Endodermal cell (in vitro differentiated cells): Measurements from ENCODE around the gene MEDAG. TPM values are rescaled to one million over a fixed set of nuclear protein-coding genes. Genes with fewer than 3 reads are reported as not detected.

Experiments
- DNase-seq: peaks from one replicate; pipeline ENCODE4 v3.0.0-alpha.2; 2017
- H3K27ac ChIP-seq: 2 replicates; pipeline ENCODE4 v1.5.1; 2013; ENCODE audit warnings: mild to moderate bottlenecking, low read depth, low read length, moderate library complexity
- H3K27me3 ChIP-seq: 2 replicates; pipeline ENCODE4 v1.6.1; 2013; ENCODE audit warnings: mild to moderate bottlenecking, low read length, moderate library complexity; ENCODE audit not compliant: insufficient read depth, control insufficient read depth, poor library complexity, severe bottlenecking
- H3K36me3 ChIP-seq: 2 replicates; pipeline ENCODE4 v1.7.0; 2013; ENCODE audit warnings: mild to moderate bottlenecking, low read length, moderate library complexity; ENCODE audit not compliant: control insufficient read depth, insufficient read depth
- H3K4me1 ChIP-seq: one replicate; pipeline ENCODE4 v1.7.0; 2013; ENCODE audit warnings: low read length; ENCODE audit not compliant: control insufficient read depth, insufficient read depth
- H3K4me3 ChIP-seq: 2 replicates; pipeline ENCODE4 v1.5.1; 2013; ENCODE audit warnings: mild to moderate bottlenecking, low read length, moderate library complexity
- H3K9ac ChIP-seq: 2 replicates; pipeline ENCODE4 v1.6.1; 2013; ENCODE audit warnings: mild to moderate bottlenecking, low read length, moderate library complexity; ENCODE audit not compliant: poor library complexity, severe bottlenecking; ENCODE audit errors: extremely low read depth
- H3K9me3 ChIP-seq: 2 replicates; pipeline ENCODE4 v1.6.1; 2013; ENCODE audit warnings: mild to moderate bottlenecking, low read length, moderate library complexity; ENCODE audit not compliant: control insufficient read depth
- H3K27ac Mint-ChIP-seq: 2 replicates; pipeline ENCODE4 v1.8.0; 2020; ENCODE audit warnings: mixed read lengths
- H3K27me3 Mint-ChIP-seq: 2 replicates; pipeline ENCODE4 v1.8.0; 2021; ENCODE audit warnings: mild to moderate bottlenecking, mixed read lengths; ENCODE audit not compliant: insufficient read depth
- H3K36me3 Mint-ChIP-seq: 2 replicates; pipeline ENCODE4 v1.8.0; 2020; ENCODE audit warnings: low read depth, mixed read lengths
- H3K4me1 Mint-ChIP-seq: 2 replicates; pipeline ENCODE4 v1.8.0; 2020; ENCODE audit warnings: mixed read lengths
- H3K4me3 Mint-ChIP-seq: 2 replicates; pipeline ENCODE4 v1.8.0; 2020; ENCODE audit warnings: mild to moderate bottlenecking, moderate library complexity, mixed read lengths
- H3K9me3 Mint-ChIP-seq: 2 replicates; pipeline ENCODE4 v1.8.0; 2020; ENCODE audit warnings: mild to moderate bottlenecking, mixed read lengths
- WGBS, 2 experiments: methylation state at CpG; one replicate each; pipeline versions ENCODE4 v1.1.5 to v1.1.7; 2013; ENCODE audit warnings: missing lambda C conversion rate in 2 of 2, mixed read lengths in 1 of 2; ENCODE audit not compliant: insufficient coverage in 1 of 2, insufficient read length in 1 of 2; 5-methylcytosine and 5-hydroxymethylcytosine counted together
- total RNA-seq, 2 donors: library from RNA; stranded (reverse); fragmentation: NEBNext Ultra II Directional in 1 of 2; extraction: Animal tissue kit (Norgen Biotek cat#: 25700) in 1 of 2; gene quantifications; 2 replicates in 1 of 2; 3 replicates in 1 of 2; pipeline ENCODE4 v1.2.1, GENCODE V29; 2021
- TF ChIP-seq, protein P1 (sequence below): fragments of 200-600 bp; sonication (generic); conservative IDR thresholded peaks from 2 replicates; pipeline ENCODE4 v1.5.0; 2021; ENCODE audit warnings: antibody characterized with exemption, mild to moderate bottlenecking

MEDAG gene
- total RNA-seq, 2 donors from 2014 or later: 0.13 to 0.33 TPM

DNA sequence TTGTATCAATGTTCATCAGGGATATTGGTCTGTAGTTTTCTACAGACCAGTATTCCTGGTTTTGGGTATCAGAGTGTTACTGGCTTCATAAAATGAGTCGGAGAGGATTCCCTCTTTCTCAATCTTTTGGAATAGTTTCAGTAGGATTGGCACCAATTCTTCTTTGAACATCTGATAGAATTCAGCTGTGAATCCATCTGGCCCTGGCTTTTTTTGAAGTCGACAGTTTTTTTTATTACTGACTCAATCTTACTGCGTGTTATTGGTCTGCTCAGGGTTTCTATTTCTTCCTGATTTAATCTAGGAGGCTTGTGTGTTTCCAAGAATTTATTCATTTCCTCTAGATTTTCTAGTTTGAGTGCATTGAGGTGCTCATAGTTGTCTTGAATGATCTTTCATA is 37.8 kb downstream of the MEDAG start:
- no peak overlapping the region for H3K9ac ChIP-seq
- TF ChIP-seq, protein P1, sequence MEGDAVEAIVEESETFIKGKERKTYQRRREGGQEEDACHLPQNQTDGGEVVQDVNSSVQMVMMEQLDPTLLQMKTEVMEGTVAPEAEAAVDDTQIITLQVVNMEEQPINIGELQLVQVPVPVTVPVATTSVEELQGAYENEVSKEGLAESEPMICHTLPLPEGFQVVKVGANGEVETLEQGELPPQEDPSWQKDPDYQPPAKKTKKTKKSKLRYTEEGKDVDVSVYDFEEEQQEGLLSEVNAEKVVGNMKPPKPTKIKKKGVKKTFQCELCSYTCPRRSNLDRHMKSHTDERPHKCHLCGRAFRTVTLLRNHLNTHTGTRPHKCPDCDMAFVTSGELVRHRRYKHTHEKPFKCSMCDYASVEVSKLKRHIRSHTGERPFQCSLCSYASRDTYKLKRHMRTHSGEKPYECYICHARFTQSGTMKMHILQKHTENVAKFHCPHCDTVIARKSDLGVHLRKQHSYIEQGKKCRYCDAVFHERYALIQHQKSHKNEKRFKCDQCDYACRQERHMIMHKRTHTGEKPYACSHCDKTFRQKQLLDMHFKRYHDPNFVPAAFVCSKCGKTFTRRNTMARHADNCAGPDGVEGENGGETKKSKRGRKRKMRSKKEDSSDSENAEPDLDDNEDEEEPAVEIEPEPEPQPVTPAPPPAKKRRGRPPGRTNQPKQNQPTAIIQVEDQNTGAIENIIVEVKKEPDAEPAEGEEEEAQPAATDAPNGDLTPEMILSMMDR: no peak
- no peaks in the 10 kb centered on the region for H3K4me1 ChIP-seq
- no peak overlapping the region for H3K4me3 ChIP-seq
- no peaks in the 10 kb centered on the region for H3K27me3 Mint-ChIP-seq
- DNase-seq: no peak
- no peak overlapping the region for H3K27ac ChIP-seq
- WGBS, 2 experiments: 87 to 93% methylated on average over 1 to 3 of the region's 3 CpGs
- H3K27ac Mint-ChIP-seq: no peak overlapping the region
- H3K27me3 ChIP-seq: no peaks in the 10 kb centered on the region
- H3K9me3 Mint-ChIP-seq: peaks cover 8% of the 10 kb centered on the region
- no peaks in the 10 kb centered on the region for H3K36me3 Mint-ChIP-seq
- H3K4me3 Mint-ChIP-seq: no peak overlapping the region
- H3K4me1 Mint-ChIP-seq: no peaks in the 10 kb centered on the region
- H3K36me3 ChIP-seq: no peaks in the 10 kb centered on the region
- peaks cover 15% of the 10 kb centered on the region for H3K9me3 ChIP-seq

DNA sequence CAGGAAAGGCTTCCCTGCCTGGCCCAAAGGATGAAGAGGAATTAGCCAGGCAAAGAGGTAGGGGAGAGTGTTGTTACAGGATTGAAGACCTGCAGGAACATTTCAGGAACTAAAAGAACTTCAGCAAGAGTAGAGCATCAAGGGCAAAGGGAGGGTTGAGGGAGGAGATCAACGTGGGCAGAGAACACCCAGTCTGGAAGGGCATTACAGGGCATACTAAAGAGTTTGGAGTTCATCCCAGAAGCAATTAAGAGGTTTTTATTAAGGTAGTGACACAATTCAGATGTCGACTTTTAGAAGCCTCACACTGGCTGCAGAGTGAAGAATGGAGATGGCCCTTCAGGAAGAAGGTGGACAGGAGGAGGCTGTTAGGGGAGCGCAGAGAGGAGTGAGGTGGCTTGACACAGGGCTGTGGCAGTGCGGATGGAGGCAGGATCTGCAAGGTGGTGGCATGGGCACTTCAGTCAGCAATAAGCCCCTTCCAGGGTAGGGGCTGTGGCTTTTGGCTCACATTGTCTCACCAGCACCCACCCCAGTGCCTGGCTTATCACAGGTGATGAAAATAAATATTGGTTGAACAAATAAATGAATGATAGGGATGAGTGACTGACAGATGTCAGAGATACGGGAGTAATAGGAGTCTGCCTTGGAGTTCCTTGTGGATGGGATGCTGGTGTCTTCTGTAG is 51.3 kb downstream of the MEDAG start:
- Histone ChIP-seq H3K4me3 (no peak overlapping the region), H3K27ac (no peak overlapping the region), H3K27me3 (no peaks in the 10 kb centered on the region), H3K4me1 (peaks cover 2% of the 10 kb centered on the region), H3K36me3 (no peaks in the 10 kb centered on the region), H3K9me3 (peaks cover 12% of the 10 kb centered on the region), H3K9ac (no peak overlapping the region)
- no peak overlapping the region for H3K27ac Mint-ChIP-seq
- 88 to 96% methylated on average over 3 to 5 of the region's 5 CpGs for WGBS, 2 experiments
- TF ChIP-seq, protein P1: no peak
- no peaks in the 10 kb centered on the region for H3K36me3 Mint-ChIP-seq
- H3K27me3 Mint-ChIP-seq: peaks cover 25% of the 10 kb centered on the region
- H3K4me1 Mint-ChIP-seq: peaks cover 3% of the 10 kb centered on the region
- no peaks in the 10 kb centered on the region for H3K9me3 Mint-ChIP-seq
- H3K4me3 Mint-ChIP-seq: no peak overlapping the region
- DNase-seq: no peak

GRCh38 chr13:30959678-30960077 is 53.6 kb downstream of the MEDAG start:
- Histone ChIP-seq H3K9me3 (peaks cover 12% of the 10 kb centered on the region), H3K27me3 (no peaks in the 10 kb centered on the region), H3K4me3 (no peak overlapping the region), H3K36me3 (no peaks in the 10 kb centered on the region), H3K27ac (no peak overlapping the region), H3K9ac (no peak overlapping the region), H3K4me1 (peaks cover 2% of the 10 kb centered on the region)
- Mint-ChIP-seq H3K27ac (no peak overlapping the region), H3K27me3 (peaks cover 14% of the 10 kb centered on the region), H3K4me3 (no peak overlapping the region), H3K9me3 (peaks cover 3% of the 10 kb centered on the region), H3K36me3 (no peaks in the 10 kb centered on the region), H3K4me1 (peaks cover 15% of the 10 kb centered on the region)
- TF ChIP-seq, protein P1: no peak
- no peak for DNase-seq
- 85 to 87% methylated on average over 1 of the region's 1 CpG for WGBS, 2 experiments
